Neural progenitor cell (in vitro differentiated cells): ENCODE data around the gene CHTF8.
"Not testable (repeated sequence)": the region's sequence is repeated elsewhere in the genome, so short reads cannot be mapped to it uniquely, and the experiment has no call there.

Source experiments
- CTCF ChIP-seq: fragments of 200-600 bp; sonication (generic); IDR thresholded peaks from 2 replicates; pipeline ENCODE4 v1.5.1; 2017; ENCODE audit warnings: antibody characterized with exemption, mild to moderate bottlenecking
- EZH2 ChIP-seq: fragments of 200-600 bp; sonication (generic); IDR thresholded peaks from 2 replicates; pipeline ENCODE4 v1.6.1; 2017; ENCODE audit warnings: antibody characterized with exemption, mild to moderate bottlenecking, moderate library complexity
- EZH2phosphoT487 ChIP-seq: fragments of 200-600 bp; sonication (generic); IDR thresholded peaks from 2 replicates; pipeline ENCODE4 v1.6.1; 2017; ENCODE audit warnings: antibody characterized with exemption

GRCh38 chr16:69124406-69124805 lies 8.0 kb downstream of the CHTF8 start:
- not testable (repeated sequence) for TF ChIP-seq CTCF, EZH2, EZH2phosphoT487
